Astrocyte of the spinal cord (primary cell): ENCODE data around the gene RUFY2.

ENCODE experiments used
- DNase-seq: peaks from one replicate; pipeline ENCODE4 v3.0.0; 2011; ENCODE audit warnings: low read depth, low spot score
- H3K4me3 ChIP-seq: 2 replicates; pipeline ENCODE4 v1.5.1; 2011; ENCODE audit warnings: low read depth, mild to moderate bottlenecking, low read length, moderate library complexity
- in situ Hi-C: cut with HindIII; loops from 2 replicates; pipeline ENCODE4 v1.10.0; 2017; ENCODE audit warnings: low sequenced_read_pairs
- TF ChIP-seq, protein P1 (sequence below): IDR thresholded peaks from 2 replicates; pipeline ENCODE4 v1.5.1; 2012; ENCODE audit warnings: low read depth, mild to moderate bottlenecking, low read length, inconsistent platforms

Gene RUFY2

DNA sequence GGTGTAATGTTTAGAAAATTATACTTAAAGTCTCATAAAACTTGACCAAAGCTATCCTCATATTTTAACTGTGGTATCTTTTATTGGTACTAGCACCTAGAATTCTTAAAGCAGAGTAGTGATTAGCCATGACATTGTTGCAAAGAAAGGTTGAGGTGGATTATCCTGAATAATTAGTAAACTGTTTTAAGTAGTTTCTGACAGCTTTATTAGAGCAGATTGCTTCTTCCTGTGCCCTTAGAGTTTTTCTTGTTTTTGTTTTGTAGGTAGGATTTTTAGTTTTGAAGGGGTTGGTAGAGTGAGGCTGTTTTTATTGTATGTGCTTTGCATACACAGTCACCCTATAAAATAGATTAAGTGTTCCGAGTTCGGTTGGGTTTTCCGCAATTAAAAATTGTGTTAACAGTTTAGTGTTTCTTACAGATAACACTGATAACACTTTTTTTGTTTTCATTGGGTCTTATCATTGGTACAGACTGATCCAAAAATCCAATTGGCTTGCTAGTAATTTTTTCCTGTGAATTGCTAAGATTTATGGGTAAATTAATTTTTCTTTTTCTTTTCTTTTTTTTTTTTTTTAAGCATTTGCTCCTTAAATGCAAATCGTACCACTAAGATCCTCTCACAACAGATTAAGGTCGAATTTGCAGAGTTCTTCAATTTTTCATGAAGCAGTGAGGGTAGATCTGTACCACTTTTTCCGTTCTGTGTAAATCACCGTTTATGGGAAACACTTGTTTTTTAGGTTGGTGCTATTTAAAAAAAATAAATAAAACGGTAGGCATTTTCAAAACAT is 72.2 kb downstream of the RUFY2 start:
- TF ChIP-seq, protein P1, sequence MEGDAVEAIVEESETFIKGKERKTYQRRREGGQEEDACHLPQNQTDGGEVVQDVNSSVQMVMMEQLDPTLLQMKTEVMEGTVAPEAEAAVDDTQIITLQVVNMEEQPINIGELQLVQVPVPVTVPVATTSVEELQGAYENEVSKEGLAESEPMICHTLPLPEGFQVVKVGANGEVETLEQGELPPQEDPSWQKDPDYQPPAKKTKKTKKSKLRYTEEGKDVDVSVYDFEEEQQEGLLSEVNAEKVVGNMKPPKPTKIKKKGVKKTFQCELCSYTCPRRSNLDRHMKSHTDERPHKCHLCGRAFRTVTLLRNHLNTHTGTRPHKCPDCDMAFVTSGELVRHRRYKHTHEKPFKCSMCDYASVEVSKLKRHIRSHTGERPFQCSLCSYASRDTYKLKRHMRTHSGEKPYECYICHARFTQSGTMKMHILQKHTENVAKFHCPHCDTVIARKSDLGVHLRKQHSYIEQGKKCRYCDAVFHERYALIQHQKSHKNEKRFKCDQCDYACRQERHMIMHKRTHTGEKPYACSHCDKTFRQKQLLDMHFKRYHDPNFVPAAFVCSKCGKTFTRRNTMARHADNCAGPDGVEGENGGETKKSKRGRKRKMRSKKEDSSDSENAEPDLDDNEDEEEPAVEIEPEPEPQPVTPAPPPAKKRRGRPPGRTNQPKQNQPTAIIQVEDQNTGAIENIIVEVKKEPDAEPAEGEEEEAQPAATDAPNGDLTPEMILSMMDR = no peak
- in situ Hi-C loops = no loop called here
- DNase-seq = no peak
- peak overlapping the region; percentile 94 for H3K4me3 ChIP-seq

DNA sequence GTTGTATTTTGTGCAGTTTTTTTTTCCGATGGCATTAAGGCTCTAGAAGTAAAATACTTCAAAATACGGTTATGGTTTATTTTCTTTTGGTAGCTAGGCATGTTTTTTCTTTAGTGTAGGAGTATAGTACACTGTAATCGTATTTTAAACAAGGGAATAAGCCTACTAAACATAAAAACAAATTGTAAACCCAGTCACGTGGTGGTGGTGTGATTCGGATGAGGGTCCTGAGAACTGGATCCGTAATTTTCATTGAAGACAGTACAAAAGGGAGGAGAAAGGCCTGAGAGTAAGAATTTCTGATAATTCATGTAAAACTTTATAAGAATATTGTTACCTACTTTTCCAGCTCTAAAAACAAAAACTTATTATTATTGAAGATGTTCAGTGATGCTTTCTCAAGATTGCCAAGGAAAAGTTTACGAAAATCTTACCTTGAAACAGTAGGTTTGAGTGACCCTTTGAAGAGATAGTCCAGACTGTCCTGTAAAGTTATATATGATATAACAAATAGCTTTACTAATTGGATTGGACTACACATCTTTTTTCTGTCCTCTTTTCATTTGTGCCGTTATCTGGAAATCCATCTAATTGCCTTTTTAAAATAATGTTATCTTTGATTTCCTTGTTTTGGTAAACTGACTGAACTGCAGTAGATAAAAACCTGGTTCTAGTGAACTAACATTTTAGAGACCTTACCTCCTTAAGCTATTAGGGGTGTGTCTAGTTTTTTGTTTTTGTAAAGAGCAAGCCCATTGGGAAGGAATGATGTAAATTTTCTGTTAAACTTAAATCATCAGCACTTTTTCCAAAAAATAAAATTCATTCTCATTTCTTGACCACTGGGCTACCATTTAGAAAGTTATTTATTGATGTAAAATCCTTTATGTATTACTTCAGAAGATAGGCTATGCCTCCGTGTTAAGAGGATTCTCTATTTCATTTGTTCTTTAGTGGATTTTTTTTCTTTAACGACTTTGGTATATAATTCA is 73.3 kb downstream of the RUFY2 start:
- H3K4me3 ChIP-seq = peak overlapping the region; percentile 94
- in situ Hi-C loops = no loop called here
- TF ChIP-seq, protein P1 = no peak
- no peak for DNase-seq

DNA sequence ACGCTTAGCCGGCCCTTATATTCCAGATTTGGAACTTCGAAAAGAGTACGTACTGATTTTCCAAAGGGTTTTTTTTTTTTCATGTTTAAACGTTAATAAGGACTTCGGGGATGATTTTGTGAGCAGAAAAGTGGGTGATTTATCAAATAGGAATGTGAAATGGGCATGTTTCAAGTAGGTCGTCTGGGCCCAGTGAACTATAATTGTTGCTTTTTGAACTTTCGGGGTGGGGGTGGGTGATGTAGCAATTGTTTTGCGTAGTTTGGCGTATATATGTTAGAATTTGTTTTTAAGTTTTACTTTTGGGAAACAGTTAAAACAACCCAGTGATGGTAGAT is 74.0 kb downstream of the RUFY2 start:
- in situ Hi-C loops = no loop called here

DNA sequence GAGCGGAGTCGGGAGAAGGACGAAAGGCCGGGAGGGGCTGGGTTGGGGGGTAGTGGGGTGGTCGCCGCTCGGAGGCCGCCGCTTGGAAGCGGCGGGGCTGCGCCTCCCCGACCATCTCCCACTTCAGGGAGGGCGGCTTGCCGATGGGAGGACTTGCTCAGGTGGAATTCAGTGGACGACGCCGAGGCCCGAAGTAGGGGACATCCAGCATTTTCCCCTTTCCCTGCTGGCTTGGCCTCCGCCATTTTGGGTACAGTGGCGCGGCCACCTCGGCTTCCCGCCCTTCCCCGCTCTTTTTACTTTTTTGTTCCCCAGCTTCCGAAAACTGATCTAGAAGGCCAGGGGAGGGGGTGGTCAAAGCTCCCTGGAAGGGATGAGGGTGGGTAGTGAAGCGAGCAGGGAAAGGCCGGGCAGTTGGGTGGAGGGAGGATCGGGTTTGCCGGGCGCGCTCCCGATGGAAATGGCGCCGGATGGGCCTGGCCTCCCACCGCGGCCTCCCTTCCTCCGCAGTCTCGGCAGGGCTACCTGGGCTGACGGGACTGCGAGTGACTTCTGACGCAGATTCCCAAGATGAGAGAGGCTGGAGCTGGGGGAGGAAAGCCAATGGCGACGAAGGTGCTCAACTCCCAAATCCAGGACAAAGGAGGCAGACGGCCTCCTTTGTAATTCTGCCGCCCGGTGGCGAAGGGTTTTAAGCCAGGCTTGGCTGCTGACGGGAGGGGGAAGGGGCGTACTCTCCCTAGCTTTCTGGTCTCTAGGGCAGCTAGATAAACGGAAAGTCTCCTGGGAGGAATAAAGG is 74.6 kb downstream of the RUFY2 start, which contains the start of gene PBLD:
Gene PBLD, minus strand, starts transcription at position 670 of the 799 bp plus-strand sequence. CDS start 26,084 bp downstream, outside the sequence.
- peak; percentile 86 for DNase-seq
- H3K4me3 ChIP-seq = peak within 1 kb of the TSS; percentile 94
- in situ Hi-C loops = no loop called here
- TF ChIP-seq, protein P1 = peak; percentile 54

More for the DNA sequence above, 74.0 kb downstream of the RUFY2 start:
- TF ChIP-seq, protein P1 = no peak
- DNase-seq = no peak
- peak overlapping the region; percentile 94 for H3K4me3 ChIP-seq

DNA sequence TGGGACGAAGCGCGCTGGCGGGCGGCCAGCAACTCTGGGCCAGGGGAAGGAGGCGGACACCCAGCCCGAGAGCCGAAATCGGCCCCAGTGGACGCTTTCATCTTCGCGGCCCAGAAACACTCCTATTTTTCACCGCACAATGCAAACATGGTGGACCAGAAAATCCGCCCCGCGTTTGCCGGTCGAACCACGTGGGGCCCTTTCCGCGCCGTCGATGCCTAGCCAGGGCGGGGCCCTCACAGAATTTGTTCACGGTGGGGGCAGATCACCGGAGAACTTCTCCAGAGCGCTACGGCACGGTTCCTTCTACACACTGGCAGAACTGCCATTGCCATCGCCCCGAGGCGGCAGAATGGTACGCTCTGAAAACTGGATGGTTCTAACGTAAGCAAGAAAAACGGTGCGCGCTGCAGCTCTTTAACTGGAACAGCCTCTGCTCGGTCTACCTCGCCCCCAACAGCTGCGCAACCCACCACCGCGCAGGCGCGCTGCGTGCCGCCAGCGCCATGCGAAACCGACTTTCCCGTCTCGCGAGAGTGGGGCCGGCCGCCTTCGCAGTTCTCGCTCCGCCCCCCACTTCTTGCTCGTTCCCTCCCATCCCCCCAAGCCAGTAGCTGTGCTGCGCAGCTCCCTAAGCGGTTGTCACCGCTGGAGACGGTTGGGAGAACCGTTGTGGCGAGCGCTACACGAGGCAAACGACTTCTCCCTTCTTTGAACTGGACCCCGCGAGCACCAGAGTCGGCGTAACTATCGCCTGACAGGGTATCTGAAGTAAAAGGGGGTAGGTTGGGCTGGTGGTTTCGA is 75.4 kb downstream of the RUFY2 start, which contains the start of gene HNRNPH3:
Gene HNRNPH3, plus strand, starts transcription at position 610 of the 804 bp plus-strand sequence. CDS start 5,158 bp downstream, outside the sequence.
- in situ Hi-C loops = no loop called here
- DNase-seq = peak; percentile 98
- TF ChIP-seq, protein P1 = no peak
- peak within 1 kb of the TSS; percentile 94 for H3K4me3 ChIP-seq
